HL-60/S4 (cell line): ENCODE results near the gene NKPD1.

Experiments used
- in situ Hi-C: fragments of 300-500 bp; cut with MboI; formaldehyde crosslinking; loops from 2 replicates; pipeline ENCODE4 v1.14.3; 2022; ENCODE audit warnings: low sequenced_read_pairs

Gene NKPD1

GRCh38 chr19:45175515-45176345, 14.9 kb upstream of the NKPD1 start:
- in situ Hi-C loops: no loop called here

DNA sequence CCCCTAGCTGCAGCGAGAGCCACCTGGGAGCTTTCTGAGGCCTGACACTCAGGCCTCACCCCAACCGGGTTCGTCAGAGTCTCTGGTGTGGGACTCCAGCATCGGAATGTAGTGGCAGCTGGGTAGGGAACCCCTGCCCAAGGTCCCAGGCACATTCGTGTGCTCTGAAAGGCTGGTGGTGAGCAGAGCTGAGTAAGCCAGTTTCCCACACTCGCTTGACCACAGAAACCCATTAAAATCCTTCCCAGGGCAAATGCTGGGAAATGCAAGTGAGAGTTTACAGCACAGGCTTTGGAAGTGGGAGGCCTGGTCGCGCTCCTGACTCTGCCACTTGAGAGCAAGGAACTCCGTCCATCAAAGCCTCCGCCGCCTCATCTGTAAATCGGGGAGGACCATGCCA, 13.0 kb upstream of the NKPD1 start:
- in situ Hi-C loops: no loop called here

- in situ Hi-C loops: no loop called here
Observed at GRCh38 chr19:45172611-45173208, 11.9 kb upstream of the NKPD1 start.

DNA sequence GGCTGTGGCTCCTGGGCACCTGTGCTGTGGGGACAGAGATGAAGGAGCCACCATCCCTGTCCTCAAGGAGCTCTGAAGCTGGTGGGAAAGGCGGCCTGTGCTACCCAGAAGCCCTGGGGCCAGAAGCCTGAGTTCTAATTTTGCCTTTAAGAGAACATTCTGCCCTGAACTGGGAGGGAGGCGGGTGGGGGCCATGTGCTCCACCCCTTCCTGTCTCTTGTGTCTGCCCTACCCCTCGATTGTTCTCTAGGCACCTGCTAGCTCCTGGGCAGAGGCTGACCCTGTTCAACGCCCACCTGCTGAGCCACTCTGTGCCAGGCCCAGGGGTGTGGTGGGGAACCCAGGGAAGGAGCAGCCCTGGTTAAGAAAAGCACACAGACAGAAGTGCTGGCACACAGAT, 11.4 kb upstream of the NKPD1 start:
- in situ Hi-C loops: no loop called here

- in situ Hi-C loops: no loop called here
Observed at GRCh38 chr19:45171211-45171623, 10.4 kb upstream of the NKPD1 start.

GRCh38 chr19:45170146-45171106, 9.6 kb upstream of the NKPD1 start:
- in situ Hi-C loops: no loop called here

- in situ Hi-C loops: no loop called here
Observed at GRCh38 chr19:45169602-45170001, 8.8 kb upstream of the NKPD1 start.

DNA sequence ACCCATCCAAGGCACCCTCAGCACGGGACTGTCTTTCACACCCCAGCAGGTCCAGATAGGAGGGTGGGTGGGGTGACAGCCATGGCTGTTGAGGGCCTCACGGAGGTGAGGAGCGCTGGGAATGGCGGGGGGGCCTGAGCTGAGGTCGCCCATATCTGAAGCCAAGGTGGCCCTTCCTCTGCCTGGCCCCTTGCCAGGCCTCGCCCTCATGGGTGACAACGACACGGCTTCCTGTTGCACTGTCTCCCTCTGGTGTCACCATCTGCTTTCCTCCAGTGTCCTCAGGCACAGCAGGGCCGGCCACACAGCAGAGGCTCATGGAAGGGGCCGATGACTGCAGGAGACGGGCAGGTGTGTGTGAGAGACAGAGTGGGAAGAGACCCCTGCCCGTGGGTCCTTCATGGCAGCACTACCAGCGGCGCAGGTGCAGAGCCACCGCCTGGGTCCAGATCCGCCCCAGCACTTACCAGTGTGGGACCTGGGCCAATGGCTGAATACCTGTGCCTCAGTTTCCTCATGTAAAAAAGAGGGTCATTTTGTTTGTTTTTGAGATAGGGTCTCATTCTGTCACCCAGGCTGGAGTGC, 8.1 kb upstream of the NKPD1 start:
- in situ Hi-C loops: no loop called here

DNA sequence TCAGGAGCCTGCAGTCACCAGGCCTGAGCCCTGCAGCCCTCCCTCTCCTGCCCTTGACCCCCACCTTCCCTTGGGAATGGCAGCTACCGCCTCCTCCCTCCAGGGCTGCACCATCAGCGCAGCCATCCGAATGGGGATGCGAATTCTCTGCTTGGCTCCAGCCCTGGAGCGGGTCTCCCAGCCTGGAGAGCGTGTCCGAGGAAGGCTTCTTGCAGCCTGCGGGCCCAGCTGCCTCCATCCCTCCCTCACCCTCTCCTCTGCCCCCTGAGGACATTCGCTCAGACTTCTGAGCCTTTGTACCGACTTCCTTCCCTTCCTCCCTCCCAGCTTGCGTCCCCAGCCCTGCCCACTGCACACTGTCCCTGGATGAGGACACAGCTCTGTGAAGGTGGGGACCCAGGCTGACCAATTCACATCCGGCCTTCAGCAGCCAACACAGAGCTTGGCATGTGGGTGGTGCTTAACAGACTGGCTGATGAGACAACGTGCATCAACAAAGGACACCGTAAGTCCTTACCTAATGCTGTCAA, 6.0 kb upstream of the NKPD1 start:
- in situ Hi-C loops: no loop called here

- in situ Hi-C loops: no loop called here
Observed at GRCh38 chr19:45164577-45165335, 4.0 kb upstream of the NKPD1 start.

DNA sequence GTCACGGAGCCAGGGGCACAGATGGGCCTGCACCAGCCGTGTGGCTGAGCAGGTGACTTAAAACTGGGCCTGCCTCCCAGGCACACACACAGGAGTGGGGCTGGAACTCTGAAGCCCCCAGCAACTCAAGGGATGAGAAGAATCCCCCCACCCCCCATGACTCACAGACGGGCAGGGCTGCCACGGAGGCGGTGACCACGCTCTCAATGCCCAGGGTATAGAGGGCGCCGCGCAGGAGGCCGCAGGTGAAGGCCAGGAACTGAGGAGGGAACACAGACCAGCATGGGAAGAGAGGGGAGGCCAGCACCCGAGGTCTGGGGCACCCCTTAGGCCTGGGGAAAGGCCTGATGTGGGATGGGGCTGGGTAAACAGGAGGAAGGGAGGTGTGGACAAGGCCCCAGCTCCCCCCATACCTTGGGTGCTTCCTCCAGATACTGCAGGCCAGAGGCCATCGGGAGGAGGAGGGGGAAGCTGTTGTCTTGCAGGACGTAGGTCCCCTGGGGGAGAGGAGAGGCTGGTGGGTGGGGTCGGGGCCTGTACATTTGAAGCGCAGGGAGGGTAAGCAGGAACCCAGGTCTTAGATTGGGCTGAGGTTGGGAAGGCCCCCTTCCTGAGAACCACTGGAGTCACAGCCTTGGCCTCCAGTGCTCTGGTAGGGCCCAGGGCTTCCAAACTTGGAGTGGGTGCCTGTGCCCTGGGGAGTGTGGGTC, 3.1 kb upstream of the NKPD1 start:
- in situ Hi-C loops: no loop called here

DNA sequence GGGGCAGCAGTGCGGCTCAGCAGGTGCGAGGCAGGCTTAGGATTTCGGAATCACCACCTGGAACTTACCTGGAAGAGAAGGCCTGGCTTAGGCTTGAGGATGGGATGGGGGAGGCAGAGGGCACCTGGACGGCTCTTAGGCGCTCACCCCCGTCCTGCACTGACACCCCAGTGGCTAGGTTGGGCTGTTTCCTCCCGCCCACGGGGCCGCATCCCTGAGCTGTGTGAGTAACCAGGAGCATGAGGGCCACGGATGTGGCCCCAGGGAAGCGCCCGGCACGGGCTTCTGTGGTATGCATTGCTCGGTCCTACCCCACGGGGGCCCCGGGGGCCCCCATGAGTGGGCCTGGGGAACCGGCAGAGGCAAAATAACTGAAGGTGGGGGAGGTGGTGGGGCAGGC, 2.4 kb upstream of the NKPD1 start:
- in situ Hi-C loops: no loop called here

GRCh38 chr19:45162608-45163143, 1.9 kb upstream of the NKPD1 start:
- in situ Hi-C loops: no loop called here

- in situ Hi-C loops: no loop called here
Observed at GRCh38 chr19:45161738-45162607, 1.2 kb upstream of the NKPD1 start.

DNA sequence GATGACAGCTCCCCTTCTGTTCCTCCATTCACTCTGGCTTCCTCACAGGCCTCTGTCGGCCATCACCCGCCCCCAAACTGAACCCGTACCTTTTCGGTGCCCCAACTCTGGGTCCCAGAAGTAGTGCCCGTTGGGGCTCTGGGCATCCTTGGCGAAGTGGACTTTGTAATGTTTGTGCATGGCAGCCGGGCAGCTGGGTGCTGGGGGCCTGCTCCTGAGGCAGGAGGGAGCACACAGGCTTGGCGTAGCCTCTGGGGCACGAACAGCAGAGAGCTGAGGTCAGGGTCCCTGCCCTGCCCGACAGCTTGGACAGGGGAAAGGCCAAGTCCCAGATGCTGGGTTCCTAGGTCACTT, 834 bp downstream of the NKPD1 start:
- in situ Hi-C loops: no loop called here

- in situ Hi-C loops: no loop called here
Observed at GRCh38 chr19:45159210-45159970, 1.4 kb downstream of the NKPD1 start.

- in situ Hi-C loops: no loop called here
Observed at GRCh38 chr19:45158503-45159209, 2.1 kb downstream of the NKPD1 start.
